ENCODE measurements around the gene FUZ.
A peak's percentile ranks its signal among the peaks of the same experiment; 100 is the strongest.

The FUZ gene

DNA sequence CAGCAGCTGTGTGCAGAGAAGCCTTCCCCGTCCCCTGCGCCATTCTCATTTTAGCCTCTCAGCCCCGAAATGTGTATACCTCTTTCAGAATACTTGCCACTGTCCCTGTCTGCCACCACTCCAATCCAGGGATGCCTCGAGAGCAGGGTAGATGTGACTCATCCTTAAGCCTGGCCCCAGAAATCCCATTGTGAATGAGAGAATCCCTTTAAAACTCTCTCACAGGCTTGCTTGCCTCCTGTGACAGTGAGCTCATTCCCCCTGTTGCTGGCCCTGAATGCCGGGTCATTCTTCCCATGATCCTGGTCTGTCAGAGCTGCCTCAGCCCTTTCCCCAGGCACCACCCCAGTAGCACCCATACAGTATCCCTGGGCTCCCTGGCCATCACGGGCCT, 36.7 kb downstream of the FUZ start:
- DNase-seq (ENCODE audit: low spot score) = no peak

DNA sequence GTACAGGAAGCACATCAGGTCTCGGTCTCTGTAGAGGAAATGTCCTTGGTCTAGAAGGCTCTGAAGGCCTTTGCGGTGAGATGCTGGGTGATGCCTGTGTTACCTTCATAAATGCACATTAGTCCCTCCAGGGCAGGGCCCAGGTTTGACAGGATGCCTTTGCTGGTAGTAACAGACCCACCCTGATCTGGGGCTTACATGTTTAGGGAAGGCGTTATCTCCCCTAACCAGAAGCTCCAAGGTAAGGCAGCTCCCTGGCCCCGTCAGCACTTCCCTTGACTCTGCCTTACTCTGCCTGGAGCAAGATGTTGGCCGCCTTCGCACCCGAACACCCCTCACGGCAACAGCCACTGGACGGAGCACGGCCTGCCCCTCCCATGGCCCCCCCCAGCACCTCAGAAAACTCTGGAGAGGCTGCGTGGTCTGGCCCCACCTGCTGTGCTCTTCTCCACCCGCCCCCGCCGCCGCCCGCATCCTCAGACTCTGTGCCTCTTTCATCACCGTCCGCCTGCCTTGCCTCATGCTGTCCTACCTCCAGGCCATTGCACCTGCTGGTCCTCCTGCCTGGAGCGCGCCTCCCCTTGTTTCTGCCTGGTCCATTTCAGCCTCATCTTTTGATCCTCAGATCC, 37.2 kb downstream of the FUZ start:
- DNase-seq (ENCODE audit: low spot score) = no peak

DNA sequence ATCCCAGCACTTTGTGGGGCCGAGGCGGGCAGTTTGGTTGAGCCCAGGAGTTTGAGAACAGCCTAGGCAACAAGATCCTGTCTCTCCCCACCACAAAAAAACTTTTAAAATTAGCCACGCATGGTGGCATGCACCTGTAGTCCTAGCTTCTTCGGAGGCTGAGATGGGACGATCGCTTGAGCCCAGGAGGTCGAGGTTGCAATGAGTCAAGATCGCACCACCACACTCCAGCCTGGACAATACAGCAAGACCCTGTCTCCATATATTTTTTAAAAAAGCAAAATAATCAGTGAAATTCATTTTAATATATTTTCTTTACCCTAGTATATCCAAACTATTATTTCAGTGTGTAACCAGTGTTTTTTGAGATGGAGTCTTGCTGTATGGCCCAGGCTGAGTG, 38.1 kb downstream of the FUZ start:
- no peak for DNase-seq (ENCODE audit: low spot score)

DNA sequence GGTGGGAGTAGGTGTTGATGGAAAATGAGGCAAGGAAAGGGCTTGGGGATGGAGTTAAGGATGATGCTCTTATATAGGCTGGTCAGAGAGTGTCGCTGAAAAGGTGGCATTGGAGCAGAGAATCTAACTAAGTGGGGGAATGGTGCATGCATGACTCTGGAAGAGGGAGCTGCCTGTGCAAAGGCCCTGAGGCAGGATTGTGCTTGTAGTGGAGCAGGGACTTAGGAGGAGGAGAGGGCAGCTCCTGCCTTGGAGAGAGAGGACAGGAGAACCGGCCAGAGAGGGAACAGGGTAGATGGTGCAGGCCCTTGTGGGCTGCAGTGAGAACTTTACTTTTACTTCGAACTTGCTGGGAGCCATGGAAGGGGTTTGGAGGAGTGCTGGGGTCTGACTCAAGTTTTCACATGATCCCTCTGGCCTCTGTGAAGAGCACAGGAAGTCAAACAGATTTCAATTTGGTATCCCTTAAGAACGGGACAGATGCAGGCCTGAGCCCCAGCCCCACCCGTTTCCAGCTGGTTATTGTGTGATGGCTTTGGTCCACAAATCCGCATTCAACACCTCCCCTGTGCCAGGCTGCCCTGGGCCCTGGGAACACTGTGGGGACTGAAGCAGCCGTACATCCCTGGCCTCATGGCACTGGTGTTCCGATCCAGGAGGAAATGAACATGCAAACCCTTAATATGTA, 39.3 kb downstream of the FUZ start:
- DNase-seq (ENCODE audit: low spot score) = no peak

DNA sequence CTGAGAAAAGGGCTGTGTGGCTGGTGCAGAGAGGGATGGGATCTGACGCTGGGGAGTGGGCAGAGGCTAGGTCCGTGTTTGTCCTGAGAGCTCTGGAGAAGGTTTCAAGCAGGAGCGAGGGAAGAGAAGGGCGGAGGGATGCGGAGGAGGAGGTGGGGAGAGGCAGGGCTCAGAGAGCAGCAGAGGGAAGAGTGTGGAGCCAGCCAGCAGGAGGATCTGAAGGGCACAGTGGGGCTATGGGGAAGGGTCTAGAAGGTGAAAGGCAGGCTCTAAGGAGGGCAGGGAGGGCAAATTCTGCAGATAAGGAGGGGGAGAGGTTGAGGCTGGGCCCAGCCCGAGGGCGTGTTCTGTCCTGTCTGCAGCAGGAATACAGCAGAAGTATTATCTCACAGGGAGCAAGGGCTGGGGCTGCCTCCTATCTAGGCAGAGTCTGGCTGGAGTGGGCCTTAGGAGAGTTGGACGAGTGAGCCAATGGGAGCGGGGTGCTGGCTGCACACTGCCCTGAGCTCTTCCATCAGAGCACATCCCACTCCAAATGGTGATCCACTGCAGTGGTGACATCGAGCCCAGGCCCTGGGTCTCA, 40.2 kb downstream of the FUZ start:
- DNase-seq (ENCODE audit: low spot score) = no peak

DNA sequence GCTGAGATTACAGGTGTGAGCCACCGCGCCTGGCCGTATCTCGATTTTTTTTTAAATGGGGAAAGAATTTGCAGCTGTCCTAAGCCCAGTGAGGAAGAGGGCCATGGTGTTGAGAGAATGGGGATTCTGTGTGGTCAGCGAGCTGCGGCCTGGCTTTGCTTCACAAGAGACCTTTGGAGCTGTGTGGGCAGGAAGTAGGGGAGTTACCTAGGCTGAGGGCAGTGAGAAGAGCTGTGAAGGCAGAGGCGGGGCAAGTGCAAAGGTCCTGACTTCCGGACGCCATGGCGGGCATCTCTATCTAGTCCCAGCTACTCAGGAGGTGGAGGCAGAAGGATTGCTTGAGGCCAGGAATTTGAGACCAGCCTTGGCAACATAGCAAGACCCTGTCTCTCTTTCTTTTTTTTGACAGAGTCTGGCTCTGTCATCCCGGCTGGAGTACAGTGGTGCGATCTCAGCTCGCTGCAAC, 41.4 kb downstream of the FUZ start:
- no peak for DNase-seq (ENCODE audit: low spot score)

DNA sequence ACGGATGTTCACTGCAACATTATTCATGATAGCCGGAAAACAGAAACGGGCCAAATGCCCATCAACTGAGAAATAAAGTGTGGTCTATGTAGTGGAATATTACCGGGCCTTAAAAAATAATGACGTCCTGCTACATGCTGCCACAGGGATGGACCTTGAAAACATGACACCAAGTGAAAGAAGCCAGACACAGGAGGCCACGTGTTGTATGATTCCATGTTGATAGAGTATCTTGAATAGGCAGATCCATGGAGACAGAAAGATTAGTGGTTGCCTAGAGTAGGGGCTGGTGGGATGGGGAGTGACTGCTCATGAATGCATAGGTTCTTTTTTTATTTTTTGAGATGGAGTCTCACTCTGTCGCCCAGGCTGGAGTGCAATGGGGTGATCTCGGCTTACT, 42.6 kb downstream of the FUZ start:
- no peak for DNase-seq (ENCODE audit: low spot score)

DNA sequence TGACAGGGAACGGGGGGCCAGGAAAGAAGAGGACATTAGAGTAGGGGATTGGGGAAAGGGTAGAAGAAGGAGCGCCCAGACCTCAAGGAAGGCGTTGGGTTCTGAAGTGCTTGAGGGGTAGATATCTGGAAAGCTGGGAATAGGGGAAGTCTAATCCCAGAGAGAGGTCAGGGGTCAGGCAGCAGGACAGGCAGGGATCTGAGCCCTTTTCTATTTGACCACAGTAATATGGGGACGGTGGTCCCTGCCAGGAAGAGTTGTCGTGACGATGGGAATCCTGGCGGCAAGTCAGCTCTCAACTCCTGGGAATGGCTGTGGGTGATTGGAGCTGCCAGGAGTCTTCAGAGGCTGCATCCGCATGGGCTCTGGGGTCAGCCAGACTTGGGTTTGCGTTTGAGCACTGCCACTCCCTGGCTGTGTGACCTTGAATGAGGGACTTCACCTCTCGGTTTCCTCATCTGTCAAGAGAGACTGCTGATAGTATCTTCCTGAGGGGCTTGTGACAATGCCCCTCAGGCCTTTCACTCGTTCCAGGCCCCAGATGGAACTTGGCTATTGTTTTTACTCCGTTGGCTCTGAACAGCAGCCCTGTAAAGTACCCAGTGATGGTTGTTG, 45.0 kb downstream of the FUZ start:
- DNase-seq (ENCODE audit: low spot score) = no peak

DNA sequence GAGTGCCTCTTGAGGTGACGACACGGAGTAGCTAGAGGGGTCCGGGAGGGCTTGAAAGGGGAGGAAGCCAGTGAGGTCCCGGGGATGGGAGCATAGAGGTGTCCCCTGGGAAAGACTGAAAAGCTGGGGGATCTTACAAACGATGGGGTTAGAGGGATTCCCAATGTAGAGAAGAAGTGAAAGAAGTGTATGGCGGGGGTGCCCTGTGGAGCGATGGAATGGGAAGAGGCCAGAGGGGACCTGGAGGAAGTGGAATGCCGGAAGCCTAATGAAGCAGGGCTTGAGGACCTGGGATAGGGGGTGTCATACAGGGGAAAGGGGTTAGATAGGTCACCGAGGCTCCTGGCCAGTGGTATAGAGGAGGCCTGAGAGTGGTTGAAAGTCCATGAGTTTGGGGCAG, 45.7 kb downstream of the FUZ start:
- peak; percentile 41 for DNase-seq (ENCODE audit: low spot score)

DNA sequence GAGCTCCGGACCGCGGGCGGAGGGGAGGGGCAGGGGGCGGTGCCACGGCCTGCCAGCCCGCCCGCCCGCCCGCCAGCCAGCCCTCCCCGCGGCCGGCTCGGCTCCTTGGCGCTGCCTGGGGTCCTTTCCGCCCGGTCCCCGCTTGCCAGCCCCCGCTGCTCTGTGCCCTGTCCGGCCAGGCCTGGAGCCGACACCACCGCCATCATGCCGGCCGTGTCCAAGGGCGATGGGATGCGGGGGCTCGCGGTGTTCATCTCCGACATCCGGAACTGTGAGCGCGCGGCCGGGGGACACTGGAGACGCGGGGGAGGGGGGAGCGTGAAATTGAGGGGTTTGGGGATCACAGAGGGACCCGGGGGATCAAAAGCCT, 46.2 kb downstream of the FUZ start, which contains the start of gene AP2A1:
TSS of gene AP2A1 (plus strand) at position 72 of the 370 bp plus-strand sequence. CDS start at position 205, 133 bp downstream.
- DNase-seq (ENCODE audit: low spot score) = no peak

DNA sequence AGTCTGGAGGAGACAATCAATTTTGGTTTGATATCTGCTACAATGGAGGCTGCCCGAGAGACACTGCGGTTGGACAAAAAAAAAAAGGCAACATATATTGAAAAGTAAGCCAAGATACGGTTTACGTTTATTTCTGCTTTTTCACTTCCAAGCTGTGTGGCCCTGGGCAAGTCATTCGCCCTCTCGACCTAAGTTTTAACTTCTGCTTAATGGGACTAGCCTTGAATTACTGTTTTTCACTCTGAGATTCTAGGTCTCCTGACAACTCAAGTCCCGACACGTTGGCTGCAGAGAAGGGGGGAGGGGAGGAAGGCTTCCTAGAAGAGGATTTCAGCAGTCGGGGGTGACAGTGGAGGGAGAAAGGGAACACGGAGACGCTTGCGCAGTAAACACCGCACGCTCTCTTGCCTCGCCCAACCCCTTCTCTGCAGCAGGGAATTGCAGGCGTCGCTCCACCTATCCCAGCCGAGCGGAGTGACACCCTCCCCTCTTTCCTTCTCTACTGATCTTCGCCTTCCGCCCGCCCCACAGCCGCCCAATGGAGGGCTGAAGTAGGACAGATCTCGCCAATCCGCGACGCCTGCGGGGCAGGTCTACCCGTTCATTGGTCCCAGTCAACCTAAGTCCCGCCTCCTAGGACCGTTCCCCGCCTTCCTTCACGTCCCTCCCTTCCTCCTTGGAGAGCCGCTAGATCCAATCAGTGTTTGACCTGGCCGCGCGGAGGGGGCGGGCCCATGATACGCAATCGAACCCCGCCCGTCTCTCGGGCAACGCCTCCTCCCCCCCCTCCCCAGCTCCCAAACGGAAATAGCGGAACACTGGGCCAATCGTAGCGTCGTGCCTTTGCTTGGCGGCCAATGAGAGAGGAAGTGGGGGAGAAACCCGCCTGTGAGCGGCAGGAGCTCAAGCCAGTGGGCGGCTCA, 46.8 kb downstream of the FUZ start:
- peak; percentile 99 for DNase-seq (ENCODE audit: low spot score)

DNA sequence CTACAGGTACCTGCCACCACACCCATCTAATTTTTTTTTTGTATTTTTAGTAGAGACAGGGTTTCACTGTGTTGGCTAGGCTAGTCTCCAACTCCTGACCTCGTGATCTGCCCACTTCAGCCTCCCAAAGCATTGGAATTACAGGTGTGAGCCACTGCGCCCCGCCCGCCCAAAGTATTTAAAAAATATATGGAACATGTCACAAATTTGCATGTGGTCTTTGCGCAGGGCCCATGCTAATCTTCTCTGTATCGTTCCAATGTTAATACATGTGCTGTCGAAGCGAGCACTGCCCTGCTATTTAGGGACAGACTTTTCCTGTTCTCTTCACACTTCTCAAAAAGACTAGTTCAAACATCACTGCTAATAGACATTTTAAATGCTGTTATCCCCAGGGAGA, 48.8 kb downstream of the FUZ start:
- DNase-seq (ENCODE audit: low spot score) = no peak

DNA sequence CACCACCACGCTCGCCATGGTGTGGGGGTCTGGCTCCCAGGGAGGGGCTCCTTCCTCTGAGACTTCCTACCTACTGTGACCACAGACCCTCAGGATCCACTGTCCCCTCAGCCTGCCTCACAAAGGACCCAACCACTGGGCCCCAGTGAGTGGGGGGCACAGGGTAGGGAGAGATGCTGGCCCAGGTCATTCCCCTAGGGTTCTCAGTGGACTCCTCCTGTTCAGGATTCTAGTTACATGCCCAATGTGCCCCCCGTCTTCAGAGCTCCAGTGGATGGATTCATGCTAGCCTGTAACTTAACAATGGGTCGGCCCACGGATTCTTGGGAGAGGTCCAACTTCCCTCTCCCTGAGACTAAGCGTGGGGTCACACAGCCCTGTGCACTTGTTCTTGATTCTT, 49.9 kb downstream of the FUZ start, which contains the start of gene TSKS:
TSS of gene TSKS (minus strand) at position 77 of the 400 bp plus-strand sequence. CDS start at position 18, 59 bp downstream.
- DNase-seq (ENCODE audit: low spot score) = no peak

DNA sequence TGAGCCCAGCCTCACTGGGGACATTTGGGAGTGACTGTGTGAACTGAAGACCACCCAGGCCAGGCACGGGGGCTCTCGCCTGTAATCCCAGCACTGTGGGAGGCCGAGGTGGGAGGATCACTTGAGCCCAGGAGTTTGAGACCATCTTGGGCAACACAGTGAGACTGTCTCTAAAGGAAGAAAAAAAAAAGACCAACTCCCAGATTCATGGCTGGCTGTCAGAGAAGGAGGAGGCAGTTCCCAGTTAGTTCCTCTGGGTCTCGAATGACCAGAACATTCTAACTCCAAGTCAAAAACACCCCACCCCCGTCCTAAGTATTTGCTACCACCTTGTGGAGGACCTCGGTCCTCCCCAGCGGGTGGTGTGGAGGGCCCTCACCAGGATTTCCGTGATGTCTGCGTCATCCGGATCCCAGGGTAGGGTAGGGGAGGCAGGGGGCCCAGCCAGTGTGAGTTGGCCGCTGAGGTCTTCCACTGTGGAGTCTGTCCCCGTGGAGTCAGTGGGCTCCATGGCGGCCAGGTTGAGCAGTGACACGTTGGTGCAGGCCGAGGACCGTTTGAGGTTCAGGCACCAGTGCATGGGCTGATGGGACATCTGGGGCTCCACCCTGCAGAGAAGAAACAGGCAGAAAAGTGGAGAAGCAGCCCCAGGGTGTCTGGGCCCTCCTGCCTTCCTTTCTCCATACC, 51.3 kb downstream of the FUZ start:
- DNase-seq (ENCODE audit: low spot score) = no peak

DNA sequence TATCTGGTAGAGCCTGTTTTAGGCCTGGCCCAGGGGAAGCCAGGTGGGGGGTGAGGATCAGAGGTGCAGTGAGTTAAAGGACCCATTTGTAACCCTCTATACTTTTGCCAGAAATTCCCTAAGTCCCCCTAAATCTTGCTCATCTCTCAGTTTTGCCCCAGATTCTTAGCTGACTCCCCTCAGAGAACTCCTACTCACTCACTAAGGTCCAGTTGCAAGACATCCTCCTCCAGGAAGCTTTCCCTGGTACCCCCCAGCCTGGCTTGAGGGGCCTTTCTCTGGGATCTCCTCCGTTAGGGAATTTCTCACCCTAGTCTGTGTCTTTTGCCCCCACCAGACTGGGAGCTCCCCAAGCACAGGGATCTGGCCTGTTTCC, 51.9 kb downstream of the FUZ start:
- DNase-seq (ENCODE audit: low spot score) = no peak

DNA sequence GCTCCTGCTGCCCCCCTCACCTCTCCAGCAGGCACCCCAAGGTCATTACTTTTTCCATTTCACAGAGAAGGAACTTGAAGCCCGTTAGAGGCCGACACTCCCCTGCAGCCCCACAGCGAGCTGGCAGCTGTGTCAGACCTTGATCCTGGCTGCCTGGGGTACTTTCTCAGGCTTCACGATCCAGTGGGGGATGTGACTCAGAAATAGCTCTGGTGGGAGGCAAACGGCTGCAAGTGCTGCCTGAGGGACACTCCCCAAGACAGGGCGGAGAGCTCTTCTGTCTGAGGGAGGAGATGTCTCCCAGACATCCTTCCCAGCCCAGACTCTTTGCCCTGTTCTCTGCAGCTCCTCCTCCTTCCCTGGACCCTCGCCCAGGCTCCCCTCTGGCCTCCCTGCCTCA, 54.8 kb downstream of the FUZ start:
- no peak for DNase-seq (ENCODE audit: low spot score)
